Measurements from ENCODE around the gene PLA2R1.

GRCh38 chr2:160064916-160065315 is 2.5 kb upstream of the PLA2R1 start:
- TF ChIP-seq CTCF (IDR thresholded peaks at IDR 0.05) (no peak), POLR2A (IDR thresholded peaks at IDR 0.05) (no peak), POLR2AphosphoS5 (IDR thresholded peaks at IDR 0.05) (no peak)

Data from transverse colon (tissue), 4 donors.